Gastrocnemius medialis (tissue), 4 donors: ENCODE data around the gene ZNF566. TPM values are rescaled to one million over a fixed set of nuclear protein-coding genes. Genes with fewer than 3 reads are reported as not detected.
A peak's percentile ranks its signal among the peaks of the same experiment; 100 is the strongest.

Experiments used
- ATAC-seq, 2 donors: fragments of 150-250 bp; one replicate each; pipeline ENCODE4 v1.9.1; 2016
- DNase-seq, 2 donors: peaks; one replicate each; pipeline ENCODE4 v3.0.0-alpha.2; 2019
- H3K27ac ChIP-seq, 4 donors: fragments of 200-600 bp; sonication (generic); 1 replicate in 1 of 4; 2 replicates in 3 of 4; pipeline ENCODE4 v1.5.1; 2016 to 2018; ENCODE audit warnings: mild to moderate bottlenecking in 2 of 4, moderate library complexity in 1 of 4
- H3K27me3 ChIP-seq, 3 donors: fragments of 200-600 bp; sonication (generic) in 2 of 3; 1 replicate in 1 of 3; 2 replicates in 2 of 3; pipeline versions ENCODE4 v1.5.1 to v1.6.0; 2016 to 2019; ENCODE audit warnings: mild to moderate bottlenecking in 1 of 3, moderate library complexity in 1 of 3
- H3K36me3 ChIP-seq, 2 donors: fragments of 200-600 bp; sonication (generic) in 1 of 2; one replicate each; pipeline ENCODE4 v1.5.1; 2017 to 2018
- H3K4me1 ChIP-seq, 2 donors: fragments of 200-600 bp; sonication (generic) in 1 of 2; one replicate each; pipeline ENCODE4 v1.5.1; 2016 to 2017; ENCODE audit warnings: mild to moderate bottlenecking in 2 of 2
- H3K4me3 ChIP-seq, 4 donors: fragments of 200-600 bp; sonication (generic) in 3 of 4; 1 replicate in 1 of 4; 2 replicates in 3 of 4; pipeline ENCODE4 v1.5.1; 2016 to 2019; ENCODE audit warnings: mild to moderate bottlenecking in 2 of 4
- H3K9me3 ChIP-seq, 3 donors: fragments of 200-600 bp; sonication (generic) in 2 of 3; 1 replicate in 1 of 3; 2 replicates in 2 of 3; pipeline ENCODE4 v1.5.1; 2016 to 2019
- CTCF ChIP-seq, 5 experiments: fragments of 450-650 bp in 3 of 5; fragments of 200-600 bp in 2 of 5; sonication (generic) in 2 of 5; IDR thresholded peaks in 4 of 5; conservative IDR thresholded peaks in 1 of 5; 1 replicate in 4 of 5; 2 replicates in 1 of 5; pipeline ENCODE4 v1.5.1; 2016 to 2019; ENCODE audit warnings: antibody characterized with exemption in 5 of 5, mild to moderate bottlenecking in 3 of 5, moderate library complexity in 3 of 5
- POLR2A ChIP-seq, 2 donors: fragments of 450-650 bp; IDR thresholded peaks; one replicate each; pipeline ENCODE4 v1.6.1; 2017; ENCODE audit warnings: antibody characterized with exemption in 2 of 2, mild to moderate bottlenecking in 2 of 2, moderate library complexity in 2 of 2
- in situ Hi-C, 4 donors: fragments of 200-750 bp; cut with MboI; loops; one replicate each; pipeline versions ENCODE4 v1.15.0 to v1.8.0; 2017; ENCODE audit warnings: low sequenced_read_pairs in 4 of 4
- intact Hi-C: fragments of 100-400 bp; cut with DNase I; formaldehyde crosslinking; loops from one replicate; pipeline ENCODE4 v1.15.1; 2023; ENCODE audit warnings: low total_unique reads
- total RNA-seq, 4 donors: library from RNA; depleted of rRNA; stranded (reverse); fragments of >200 nt; gene quantifications; one replicate each; pipeline versions ENCODE4 v1.1.0 to v1.2.3, GENCODE V29; 2016

ZNF566 gene
- total RNA-seq, 4 donors from 2014 or later, result 4.1 to 8.3 (median 5.9) TPM

GRCh38 chr19:36489920-36490415 is 607 bp upstream of the ZNF566 start:
- ATAC-seq (no peak), DNase-seq (no peak)
- H3K4me3 ChIP-seq, result peak overlapping the region; percentile 76 to 98 (median 76)
- H3K4me1 ChIP-seq, result peaks cover 5 to 11% of the 10 kb centered on the region in 2 donors
- peaks cover 0 to 8% of the 10 kb centered on the region in 2 donors for H3K36me3 ChIP-seq
- intact Hi-C loops, result loop anchor here (1.0 to 10.0 kb wide), 8 partner anchors 38 to 682 kb away; partner anchors contain the start of genes ZFP14, ZNF146, ZNF260 and ZNF345
- TF ChIP-seq POLR2A (IDR thresholded peaks at IDR 0.05), result no peak
- TF ChIP-seq CTCF (IDR thresholded peaks at IDR 0.05 in 4 of 5, conservative IDR thresholded peaks at IDR 0.05 in 1 of 5), result no peak
- in situ Hi-C loops, result no loop called here
- peak overlapping the region; percentile 90 to 98 (median 91) for H3K27ac ChIP-seq
- H3K9me3 ChIP-seq, result peaks cover 0 to 11% (median 0%) of the 10 kb centered on the region in 3 donors
- H3K27me3 ChIP-seq, result no peaks in the 10 kb centered on the region

- Histone ChIP-seq H3K9me3 (peaks cover 0 to 11% (median 0%) of the 10 kb centered on the region in 3 donors), H3K27ac (peak overlapping the region; percentile 90 to 98 (median 91)), H3K36me3 (peaks cover 0 to 15% of the 10 kb centered on the region in 2 donors), H3K4me3 (peak overlapping the region; percentile 76 to 98 (median 76)), H3K4me1 (peaks cover 5 to 11% of the 10 kb centered on the region in 2 donors), H3K27me3 (no peaks in the 10 kb centered on the region)
- DNase-seq (no peak), ATAC-seq (peak in 1 of 2 donors; percentile 27)
- intact Hi-C loops (loop anchor here (1.0 to 10.0 kb wide), 8 partner anchors 40 to 684 kb away; partner anchors contain the start of genes ZFP14, ZNF146, ZNF260 and ZNF345), in situ Hi-C loops (no loop called here)
- TF ChIP-seq CTCF (IDR thresholded peaks at IDR 0.05 in 4 of 5, conservative IDR thresholded peaks at IDR 0.05 in 1 of 5) (no peak), POLR2A (IDR thresholded peaks at IDR 0.05) (no peak)
Measured at GRCh38 chr19:36488846-36489117, 579 bp downstream of the ZNF566 start.

GRCh38 chr19:36488118-36488845 is 1.1 kb downstream of the ZNF566 start:
- in situ Hi-C loops, result no loop called here
- TF ChIP-seq CTCF (IDR thresholded peaks at IDR 0.05 in 4 of 5, conservative IDR thresholded peaks at IDR 0.05 in 1 of 5) (no peak), POLR2A (IDR thresholded peaks at IDR 0.05) (no peak)
- H3K27ac ChIP-seq, result peak overlapping the region; percentile 90 to 98 (median 91)

GRCh38 chr19:36483653-36484052 is 5.7 kb downstream of the ZNF566 start:
- in situ Hi-C loops, result no loop called here
- intact Hi-C loops, result loop anchor here (10.0 kb wide), 1 partner anchor 269 kb away; the partner anchor contains the start of genes ZNF146 and ZNF565
- peaks cover 0 to 24% of the 10 kb centered on the region in 2 donors for H3K36me3 ChIP-seq

More at GRCh38 chr19:36488118-36488845, 1.1 kb downstream of the ZNF566 start:
- intact Hi-C loops, result loop anchor here (2.0 to 10.0 kb wide), 3 partner anchors 273 to 591 kb away; partner anchors contain the start of genes ZNF146, ZNF420, ZNF565 and ZNF568
- Histone ChIP-seq H3K36me3 (peaks cover 0 to 15% of the 10 kb centered on the region in 2 donors), H3K4me1 (peaks cover 5 to 11% of the 10 kb centered on the region in 2 donors), H3K9me3 (peaks cover 0 to 10% (median 0%) of the 10 kb centered on the region in 3 donors), H3K27me3 (no peaks in the 10 kb centered on the region), H3K4me3 (peak overlapping the region; percentile 76 to 98 (median 76))
- DNase-seq (no peak), ATAC-seq (no peak)

More at GRCh38 chr19:36483653-36484052, 5.7 kb downstream of the ZNF566 start:
- no peak overlapping the region for H3K27ac ChIP-seq
- no peak for ATAC-seq
- TF ChIP-seq CTCF (IDR thresholded peaks at IDR 0.05 in 4 of 5, conservative IDR thresholded peaks at IDR 0.05 in 1 of 5) (no peak), POLR2A (IDR thresholded peaks at IDR 0.05) (no peak)
- H3K4me3 ChIP-seq, result no peak overlapping the region
- DNase-seq, result no peak
- H3K9me3 ChIP-seq, result no peaks in the 10 kb centered on the region
- H3K27me3 ChIP-seq, result no peaks in the 10 kb centered on the region
- peaks cover 4 to 8% of the 10 kb centered on the region in 2 donors for H3K4me1 ChIP-seq
